IMR-90 (cell line): ENCODE measurements around the gene GARNL3. TPM values are rescaled to one million over a fixed set of nuclear protein-coding genes. Genes with fewer than 3 reads are reported as not detected.

ENCODE experiments used
- ATAC-seq: fragments of 200-7000 bp; cut with Tn5 transposase; 2 replicates; pipeline ENCODE4 v1.9.1; 2020; ENCODE audit warnings: low read depth, mild to moderate bottlenecking, moderate library complexity
- BruUV-seq: library from RNA; stranded (reverse); fragments of 400-500 nt; replicated peaks from 2 replicates; lab custom pipeline; 2021; lab: Mats Ljungman, UMichigan
- CTCF ChIA-PET: fragments of 300-600 bp; formaldehyde crosslinking; extraction: SDS; loops from one replicate; lab custom pipeline; 2021; ENCODE audit warnings: antibody characterized with exemption; lab: Yijun Ruan, JAX
- POLR2A ChIA-PET: fragments of 300-600 bp; sonication (Branson Sonifier 250); formaldehyde crosslinking; loops from one replicate; lab custom pipeline; 2022; ENCODE audit warnings: antibody characterized with exemption; ENCODE audit not compliant: unreplicated experiment; lab: Charles Lee
- DNase-seq: peaks from one replicate; pipeline ENCODE4 v3.0.0; 2013
- H2AFZ ChIP-seq: replicated peaks from 2 replicates; pipeline ENCODE3; 2013; ENCODE audit warnings: low read length, mild to moderate bottlenecking; ENCODE audit not compliant: poor library complexity
- H2AK5ac ChIP-seq: 2 replicates; pipeline ENCODE4 v1.6.1; 2013; ENCODE audit warnings: low read depth, low read length, inconsistent platforms
- H2AK9ac ChIP-seq: replicated peaks from 2 replicates; pipeline ENCODE3; 2013; ENCODE audit warnings: mild to moderate bottlenecking, low read depth, low read length, moderate library complexity; ENCODE audit not compliant: poor library complexity
- H2BK120ac ChIP-seq: 2 replicates; pipeline ENCODE4 v1.6.1; 2013; ENCODE audit warnings: low read depth, low read length, inconsistent platforms
- H2BK15ac ChIP-seq: 3 replicates; pipeline ENCODE4 v1.6.1; 2013; ENCODE audit warnings: low read depth, low read length, inconsistent platforms
- H2BK20ac ChIP-seq: 2 replicates; pipeline ENCODE4 v1.6.1; 2013; ENCODE audit warnings: low read depth, mild to moderate bottlenecking, inconsistent platforms, low read length, moderate library complexity
- H2BK5ac ChIP-seq: 2 replicates; pipeline ENCODE4 v1.6.1; 2013; ENCODE audit warnings: mild to moderate bottlenecking, low read depth, low read length, inconsistent platforms; ENCODE audit not compliant: poor library complexity, severe bottlenecking
- H3K14ac ChIP-seq: replicated peaks from 2 replicates; pipeline ENCODE4 v1.6.1; 2013; ENCODE audit warnings: low read depth, low read length, inconsistent platforms
- H3K18ac ChIP-seq: 2 replicates; pipeline ENCODE4 v1.6.1; 2013; ENCODE audit warnings: low read depth, low read length, control low read depth
- H3K23ac ChIP-seq: 2 replicates; pipeline ENCODE4 v1.6.1; 2013; ENCODE audit warnings: low read depth, low read length, inconsistent platforms
- H3K27ac ChIP-seq: 2 replicates; pipeline ENCODE4 v1.5.1; 2013; ENCODE audit warnings: mild to moderate bottlenecking, control low read depth, low read length; ENCODE audit not compliant: insufficient read depth
- H3K27me3 ChIP-seq: 2 replicates; pipeline ENCODE4 v1.6.1; 2013; ENCODE audit warnings: low read length; ENCODE audit not compliant: control insufficient read depth, insufficient read depth
- H3K36me3 ChIP-seq: 2 replicates; pipeline ENCODE4 v1.6.1; 2013; ENCODE audit warnings: low read length, mixed read lengths; ENCODE audit not compliant: control insufficient read depth, insufficient read depth
- H3K4ac ChIP-seq: 2 replicates; pipeline ENCODE4 v1.6.1; 2013; ENCODE audit warnings: low read depth, low read length, inconsistent platforms
- H3K4me1 ChIP-seq: 2 replicates; pipeline ENCODE4 v1.6.1; 2013; ENCODE audit warnings: low read length, mixed read lengths; ENCODE audit not compliant: control insufficient read depth, insufficient read depth
- H3K4me2 ChIP-seq: 2 replicates; pipeline ENCODE4 v1.6.1; 2013; ENCODE audit warnings: low read depth, mild to moderate bottlenecking, control low read depth, low read length, moderate library complexity
- H3K4me3 ChIP-seq: 2 replicates; pipeline ENCODE4 v1.5.1; 2013; ENCODE audit warnings: low read depth, mild to moderate bottlenecking, control low read depth, low read length, moderate library complexity; ENCODE audit not compliant: insufficient read depth
- H3K56ac ChIP-seq: 2 replicates; pipeline ENCODE4 v1.6.1; 2013; ENCODE audit warnings: low read length, inconsistent platforms; ENCODE audit not compliant: insufficient read depth; ENCODE audit errors: extremely low read depth
- H3K79me1 ChIP-seq, 2 experiments: 2 replicates each; pipeline ENCODE4 v1.6.1; 2013; ENCODE audit warnings: low read length in 2 of 2, inconsistent platforms in 1 of 2, low read depth in 1 of 2
- H3K9ac ChIP-seq: 2 replicates; pipeline ENCODE4 v1.6.1; 2013; ENCODE audit warnings: low read depth, low read length, control low read depth
- H3K9me1 ChIP-seq: 2 replicates; pipeline ENCODE4 v1.6.1; 2013; ENCODE audit warnings: low read length, inconsistent platforms; ENCODE audit not compliant: insufficient read depth
- H3K9me3 ChIP-seq: 2 replicates; pipeline ENCODE4 v1.6.1; 2013; ENCODE audit warnings: low read length; ENCODE audit not compliant: control insufficient read depth, insufficient read depth
- H4K20me1 ChIP-seq: 2 replicates; pipeline ENCODE4 v1.6.1; 2013; ENCODE audit warnings: low read length, inconsistent platforms; ENCODE audit not compliant: insufficient read depth
- H4K5ac ChIP-seq: 2 replicates; pipeline ENCODE4 v1.6.1; 2013; ENCODE audit warnings: mild to moderate bottlenecking, low read depth, low read length, control low read depth
- H4K8ac ChIP-seq, 2 experiments: 2 replicates each; pipeline ENCODE4 v1.6.1; 2013; ENCODE audit warnings: low read depth in 2 of 2, low read length in 2 of 2, control low read depth in 1 of 2, inconsistent platforms in 1 of 2
- H4K91ac ChIP-seq: 2 replicates; pipeline ENCODE4 v1.6.1; 2013; ENCODE audit warnings: low read depth, low read length, inconsistent platforms; ENCODE audit not compliant: insufficient read depth
- ELK1 ChIP-seq: fragments of 150-350 bp; IDR thresholded peaks from 2 replicates; pipeline ENCODE4 v1.6.1; 2016; ENCODE audit warnings: low read depth, mild to moderate bottlenecking, low read length, moderate library complexity, borderline replicate concordance
- MAZ ChIP-seq: IDR thresholded peaks from 2 replicates; pipeline ENCODE4 v1.6.1; 2012; ENCODE audit warnings: low read depth, mild to moderate bottlenecking, low read length, improper control_type of control experiment, moderate library complexity, borderline replicate concordance
- MXI1 ChIP-seq: IDR thresholded peaks from 2 replicates; pipeline ENCODE4 v1.6.1; 2012; ENCODE audit warnings: low read depth, mild to moderate bottlenecking, low read length, moderate library complexity, borderline replicate concordance
- NFE2L2 ChIP-seq: fragments of 150-350 bp; IDR thresholded peaks from 2 replicates; pipeline ENCODE4 v1.6.1; 2016; ENCODE audit warnings: low read depth, mild to moderate bottlenecking, low read length
- USF2 ChIP-seq: fragments of 150-350 bp; IDR thresholded peaks from 2 replicates; pipeline ENCODE4 v1.6.1; 2017; ENCODE audit warnings: mild to moderate bottlenecking, antibody characterized with exemption, low read length, low read depth
- dilution Hi-C: fragments of 300-500 bp; cut with HindIII; formaldehyde crosslinking; loops from one replicate; pipeline ENCODE4 v1.14.3; 2018; ENCODE audit warnings: low sequenced_read_pairs; ENCODE audit not compliant: unreplicated experiment
- in situ Hi-C: fragments of 300-500 bp; cut with MboI; formaldehyde crosslinking; loops from 3 replicates; pipeline ENCODE4 v1.14.3; 2019; ENCODE audit warnings: low sequenced_read_pairs, inconsistent platforms, mixed read lengths
- intact Hi-C: fragments of 100-400 bp; cut with micrococcal nuclease; formaldehyde crosslinking; loops from 2 replicates; pipeline ENCODE4 v1.10.0; 2022
- polyA plus RNA-seq, 3 experiments: library from polyadenylated mRNA; depleted of rRNA; stranded (reverse); fragments of >200 nt; gene quantifications; 2 replicates each; pipeline ENCODE4 v1.2.3, GENCODE V29; 2012; ENCODE audit warnings: low replicate concordance in 1 of 3
- total RNA-seq: library from RNA; depleted of rRNA; stranded (reverse); fragments of >200 nt; gene quantifications from 2 replicates; pipeline ENCODE4 v1.2.3, GENCODE V29; 2012

The GARNL3 gene
- total and polyA plus RNA-seq, 2 of the 4 experiments (the other 2 are of a cell fraction), result 1.9 to 5.0 TPM

GRCh38 chr9:127263664-127264063 is 910 bp upstream of the GARNL3 start:
- BruUV-seq, result no TSS peak
- no peaks in the 10 kb centered on the region for H3K27me3 ChIP-seq
- no peak overlapping the region for H4K5ac ChIP-seq
- no peaks in the 10 kb centered on the region for H3K9me3 ChIP-seq
- CTCF ChIA-PET, result interaction anchor here (0.8 kb wide), 1 partner anchor 11 kb away, joined by 3 read pairs; no protein-coding TSS in a partner anchor
- no peak for ATAC-seq
- H2BK5ac ChIP-seq, result no peak overlapping the region
- H2AK5ac ChIP-seq, result no peak overlapping the region
- DNase-seq, result peak; percentile 5
- no peak overlapping the region for H3K23ac ChIP-seq
- POLR2A ChIA-PET, result no interaction called here
- H3K9me1 ChIP-seq, result no peaks in the 10 kb centered on the region
- no peak overlapping the region for H4K8ac ChIP-seq
- no peak overlapping the region for H2BK20ac ChIP-seq
- H3K4me3 ChIP-seq, result no peak overlapping the region
- intact Hi-C loops, result no loop called here
- in situ Hi-C loops, result no loop called here
- no peak overlapping the region for H3K9ac ChIP-seq
- H3K56ac ChIP-seq, result no peak overlapping the region
- H3K4me1 ChIP-seq, result 0 out of 2 replicates have a peak, but pooled peaks cover 2% of the 10 kb centered on the region
- H3K27ac ChIP-seq, result no peak overlapping the region
- H4K20me1 ChIP-seq, result no peaks in the 10 kb centered on the region
- H3K36me3 ChIP-seq, result no peaks in the 10 kb centered on the region
- H2BK15ac ChIP-seq, result no peak overlapping the region
- H3K79me1 ChIP-seq, result no peaks in the 10 kb centered on the region
- no peak overlapping the region for H3K4me2 ChIP-seq
- H2AFZ ChIP-seq, result no peak overlapping the region
- H3K4ac ChIP-seq, result no peak overlapping the region
- no peak overlapping the region for H4K91ac ChIP-seq
- no peak overlapping the region for H3K14ac ChIP-seq
- TF ChIP-seq ELK1 (no peak), NFE2L2 (no peak), USF2 (no peak), MXI1 (no peak), MAZ (no peak)
- no peak overlapping the region for H3K18ac ChIP-seq
- no peak overlapping the region for H2AK9ac ChIP-seq
- dilution Hi-C loops, result no loop called here
- H2BK120ac ChIP-seq, result no peak overlapping the region
